ENCODE results near the gene TXNRD1. TPM values are rescaled to one million over a fixed set of nuclear protein-coding genes. Genes with fewer than 3 reads are reported as not detected.

The TXNRD1 gene
- total RNA-seq, 2 donors from 2014 or later, result 87.6 to 115 TPM

GRCh38 chr12:104354167-104354867 lies 138.7 kb downstream of the TXNRD1 start:
- Histone ChIP-seq H3K27me3 (replicated peaks; ENCODE audit: insufficient read depth) (no peaks in the 10 kb centered on the region), H3K9me3 (no peaks in the 10 kb centered on the region), H3K4me3 (no peak overlapping the region), H3K36me3 (no peaks in the 10 kb centered on the region), H3K27ac (no peak overlapping the region), H3K4me1 (replicated peaks) (no peaks in the 10 kb centered on the region)
- DNase-seq (ENCODE audit: low spot score), result no peak
- 83% methylated on average over 6 of the region's 6 CpGs for WGBS
- TF ChIP-seq POLR2AphosphoS5 (IDR thresholded peaks at IDR 0.05) (no peak), POLR2A (IDR thresholded peaks at IDR 0.05) (no peak), CTCF (IDR thresholded peaks at IDR 0.05) (no peak)
- intact Hi-C loops (cut with DNase I), result no loop called here

GRCh38 chr12:104354868-104355570 lies 139.4 kb downstream of the TXNRD1 start:
- intact Hi-C loops (cut with DNase I), result loop anchor here (5.0 kb wide), 1 partner anchor 153 kb away; no protein-coding TSS in a partner anchor
- H3K4me3 ChIP-seq, result no peak overlapping the region
- H3K9me3 ChIP-seq, result no peaks in the 10 kb centered on the region
- 91% methylated on average over 7 of the region's 7 CpGs for WGBS
- H3K4me1 ChIP-seq (replicated peaks), result no peaks in the 10 kb centered on the region
- no peak overlapping the region for H3K27ac ChIP-seq
- H3K27me3 ChIP-seq (replicated peaks; ENCODE audit: insufficient read depth), result no peaks in the 10 kb centered on the region
- DNase-seq (ENCODE audit: low spot score), result no peak
- TF ChIP-seq CTCF (IDR thresholded peaks at IDR 0.05), result no peak
- TF ChIP-seq POLR2A (IDR thresholded peaks at IDR 0.05), result no peak
- TF ChIP-seq POLR2AphosphoS5 (IDR thresholded peaks at IDR 0.05), result no peak
- H3K36me3 ChIP-seq, result no peaks in the 10 kb centered on the region

DNA sequence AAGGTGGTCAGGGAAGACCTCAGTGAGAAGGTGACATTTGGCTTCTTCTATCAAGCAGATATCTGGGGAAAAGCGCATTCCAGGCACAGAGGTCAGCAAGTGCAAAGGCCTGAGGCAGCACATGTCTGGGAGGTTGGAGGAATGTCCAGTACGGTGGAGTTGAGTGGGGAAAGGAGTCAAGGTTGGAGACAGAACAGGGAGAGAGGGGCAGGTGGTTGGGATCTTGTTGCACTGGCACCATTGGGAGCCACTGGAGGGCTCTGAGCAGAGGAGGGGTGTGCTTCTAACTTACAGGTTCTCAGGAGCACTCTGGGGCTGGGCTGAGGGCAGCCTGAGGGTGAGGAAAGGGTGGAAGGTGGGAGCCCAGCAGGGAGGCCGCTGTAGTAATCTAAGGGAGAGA lies 140.1 kb downstream of the TXNRD1 start:
- no peaks in the 10 kb centered on the region for H3K36me3 ChIP-seq
- no peak overlapping the region for H3K27ac ChIP-seq
- no peak for TF ChIP-seq CTCF (IDR thresholded peaks at IDR 0.05)
- no peak for TF ChIP-seq POLR2A (IDR thresholded peaks at IDR 0.05)
- TF ChIP-seq POLR2AphosphoS5 (IDR thresholded peaks at IDR 0.05), result no peak
- DNase-seq (ENCODE audit: low spot score), result no peak
- intact Hi-C loops (cut with DNase I), result loop anchor here (5.0 kb wide), 1 partner anchor 153 kb away; no protein-coding TSS in a partner anchor
- no peaks in the 10 kb centered on the region for H3K27me3 ChIP-seq (replicated peaks; ENCODE audit: insufficient read depth)
- H3K4me1 ChIP-seq (replicated peaks), result no peaks in the 10 kb centered on the region
- H3K4me3 ChIP-seq, result no peak overlapping the region
- H3K9me3 ChIP-seq, result no peaks in the 10 kb centered on the region
- WGBS, result 85% methylated on average over 3 of the region's 3 CpGs

- no peak for TF ChIP-seq CTCF (IDR thresholded peaks at IDR 0.05)
- TF ChIP-seq POLR2AphosphoS5 (IDR thresholded peaks at IDR 0.05), result no peak
- no peak for TF ChIP-seq POLR2A (IDR thresholded peaks at IDR 0.05)
- Histone ChIP-seq H3K4me3 (no peak overlapping the region), H3K27ac (no peak overlapping the region), H3K36me3 (no peaks in the 10 kb centered on the region), H3K27me3 (replicated peaks; ENCODE audit: insufficient read depth) (no peaks in the 10 kb centered on the region), H3K9me3 (no peaks in the 10 kb centered on the region), H3K4me1 (replicated peaks) (no peaks in the 10 kb centered on the region)
- intact Hi-C loops (cut with DNase I), result loop anchor here (5.0 kb wide), 1 partner anchor 154 kb away; no protein-coding TSS in a partner anchor
- DNase-seq (ENCODE audit: low spot score), result no peak
- WGBS, result 83% methylated on average over 17 of the region's 17 CpGs
These were observed 140.9 kb downstream of the TXNRD1 start for GRCh38 chr12:104356231-104357115.

Data from prostate gland (tissue), 2 donors.